Esophagus (tissue), 2 donors: Measurements from ENCODE around the gene ABCF2. TPM values are rescaled to one million over a fixed set of nuclear protein-coding genes. Genes with fewer than 3 reads are reported as not detected.
A peak's percentile ranks its signal among the peaks of the same experiment; 100 is the strongest.

Experiments used
- H3K27ac ChIP-seq, 2 donors: one replicate each; pipeline ENCODE4 v1.5.1; 2013; ENCODE audit warnings: low read depth in 2 of 2, mild to moderate bottlenecking in 2 of 2, inconsistent platforms in 1 of 2, low read length in 1 of 2, moderate library complexity in 1 of 2
- H3K27me3 ChIP-seq, 2 donors: one replicate each; pipeline ENCODE4 v1.6.1; 2013; ENCODE audit warnings: low read length in 2 of 2, control low read depth in 1 of 2, mild to moderate bottlenecking in 1 of 2; ENCODE audit not compliant: insufficient read depth in 2 of 2, control insufficient read depth in 1 of 2
- H3K36me3 ChIP-seq, 2 donors: one replicate each; pipeline ENCODE4 v1.6.1; 2013; ENCODE audit warnings: low read length in 1 of 2; ENCODE audit not compliant: control insufficient read depth in 2 of 2, insufficient read depth in 2 of 2
- H3K4me1 ChIP-seq, 2 donors: one replicate each; pipeline ENCODE4 v1.6.1; 2013; ENCODE audit warnings: low read length in 1 of 2; ENCODE audit not compliant: control insufficient read depth in 2 of 2, insufficient read depth in 2 of 2
- H3K4me3 ChIP-seq, 2 donors: one replicate each; pipeline ENCODE4 v1.5.1; 2013; ENCODE audit warnings: low read length in 2 of 2, mild to moderate bottlenecking in 2 of 2, low read depth in 1 of 2, moderate library complexity in 1 of 2
- H3K9me3 ChIP-seq, 2 donors: one replicate each; pipeline ENCODE4 v1.6.1; 2013; ENCODE audit warnings: mild to moderate bottlenecking in 2 of 2, low read depth in 1 of 2, low read length in 1 of 2, moderate library complexity in 1 of 2; ENCODE audit not compliant: control insufficient read depth in 2 of 2, insufficient read depth in 1 of 2
- WGBS, 2 donors: extraction: QIAGEN DNeasy Blood & Tissue Kit; methylation state at CpG; one replicate each; pipeline ENCODE4 v1.1.7; 2013; 5-methylcytosine and 5-hydroxymethylcytosine counted together
- polyA plus RNA-seq, 2 donors: library from polyadenylated mRNA; stranded (reverse); fragments of 200-250 nt; gene quantifications; one replicate each; pipeline ENCODE4 v1.2.3, GENCODE V29; 2013
- donor health status: healthy with polysubstance abuse.
- donor health status: Bipolar disorder and iron deficiency.

Gene ABCF2
- polyA plus RNA-seq, 2 donors, result 8.6 to 19.8 TPM

GRCh38 chr7:151243045-151243349 lies 16.0 kb upstream of the ABCF2 start:
- Histone ChIP-seq H3K36me3 (peaks cover 0 to 16% of the 10 kb centered on the region in 2 donors), H3K27ac (no peak overlapping the region), H3K9me3 (no peaks in the 10 kb centered on the region), H3K4me1 (peaks cover 4 to 18% of the 10 kb centered on the region in 2 donors), H3K27me3 (no peaks in the 10 kb centered on the region), H3K4me3 (peak overlapping the region in 1 of 2 donors; percentile 1)
- WGBS, 2 donors, result 40 to 46% methylated on average over 2 of the region's 2 CpGs

GRCh38 chr7:151242159-151243044 lies 15.4 kb upstream of the ABCF2 start:
- WGBS, 2 donors, result 68 to 72% methylated on average over 20 of the region's 20 CpGs
- H3K27ac ChIP-seq, result no peak overlapping the region
- H3K4me1 ChIP-seq, result peaks cover 4 to 14% of the 10 kb centered on the region in 2 donors
- H3K9me3 ChIP-seq, result no peaks in the 10 kb centered on the region
- H3K36me3 ChIP-seq, result peaks cover 4 to 22% of the 10 kb centered on the region in 2 donors
- no peak overlapping the region for H3K4me3 ChIP-seq
- H3K27me3 ChIP-seq, result no peaks in the 10 kb centered on the region

GRCh38 chr7:151241755-151242096 lies 14.7 kb upstream of the ABCF2 start:
- Histone ChIP-seq H3K36me3 (peaks cover 5 to 27% of the 10 kb centered on the region in 2 donors), H3K27ac (no peak overlapping the region), H3K9me3 (no peaks in the 10 kb centered on the region), H3K4me3 (no peak overlapping the region), H3K27me3 (no peaks in the 10 kb centered on the region), H3K4me1 (peaks cover 4 to 12% of the 10 kb centered on the region in 2 donors)
- 76 to 87% methylated on average over 9 of the region's 9 CpGs for WGBS, 2 donors

GRCh38 chr7:151240942-151241754 lies 14.1 kb upstream of the ABCF2 start:
- H3K4me1 ChIP-seq, result peaks cover 4 to 10% of the 10 kb centered on the region in 2 donors
- 84 to 86% methylated on average over 7 of the region's 7 CpGs for WGBS, 2 donors
- H3K4me3 ChIP-seq, result no peak overlapping the region
- no peaks in the 10 kb centered on the region for H3K27me3 ChIP-seq
- H3K9me3 ChIP-seq, result no peaks in the 10 kb centered on the region
- H3K36me3 ChIP-seq, result peaks cover 5 to 32% of the 10 kb centered on the region in 2 donors
- H3K27ac ChIP-seq, result no peak overlapping the region

GRCh38 chr7:151240536-151240935 lies 13.5 kb upstream of the ABCF2 start:
- Histone ChIP-seq H3K27me3 (no peaks in the 10 kb centered on the region), H3K36me3 (peaks cover 5 to 32% of the 10 kb centered on the region in 2 donors), H3K4me3 (no peak overlapping the region), H3K27ac (no peak overlapping the region), H3K4me1 (peaks cover 4 to 6% of the 10 kb centered on the region in 2 donors), H3K9me3 (no peaks in the 10 kb centered on the region)
- WGBS, 2 donors, result 77 to 79% methylated on average over 4 of the region's 4 CpGs

GRCh38 chr7:151239837-151240459 lies 12.9 kb upstream of the ABCF2 start:
- H3K4me3 ChIP-seq, result no peak overlapping the region
- H3K27ac ChIP-seq, result no peak overlapping the region
- H3K9me3 ChIP-seq, result no peaks in the 10 kb centered on the region
- H3K27me3 ChIP-seq, result no peaks in the 10 kb centered on the region
- peaks cover 5 to 38% of the 10 kb centered on the region in 2 donors for H3K36me3 ChIP-seq
- WGBS, 2 donors, result 59 to 61% methylated on average over 11 of the region's 11 CpGs
- peaks cover 4 to 5% of the 10 kb centered on the region in 2 donors for H3K4me1 ChIP-seq

- H3K36me3 ChIP-seq, result peaks cover 5 to 39% of the 10 kb centered on the region in 2 donors
- peaks cover 3% of the 10 kb centered on the region in 2 donors for H3K4me1 ChIP-seq
- H3K27me3 ChIP-seq, result no peaks in the 10 kb centered on the region
- H3K27ac ChIP-seq, result no peak overlapping the region
- H3K9me3 ChIP-seq, result no peaks in the 10 kb centered on the region
- H3K4me3 ChIP-seq, result no peak overlapping the region
- WGBS, 2 donors, result 88% methylated on average over 25 of the region's 25 CpGs
Observed at GRCh38 chr7:151238924-151239836, 12.2 kb upstream of the ABCF2 start.

GRCh38 chr7:151238190-151238810 lies 11.3 kb upstream of the ABCF2 start:
- Histone ChIP-seq H3K36me3 (peaks cover 5 to 39% of the 10 kb centered on the region in 2 donors), H3K27me3 (no peaks in the 10 kb centered on the region), H3K9me3 (no peaks in the 10 kb centered on the region), H3K4me1 (peaks cover 2 to 5% of the 10 kb centered on the region in 2 donors), H3K4me3 (no peak overlapping the region), H3K27ac (no peak overlapping the region)
- 73 to 78% methylated on average over 17 of the region's 17 CpGs for WGBS, 2 donors
